DOHH2 (cell line): ENCODE results near the gene SC5D.
A peak's percentile ranks its signal among the peaks of the same experiment; 100 is the strongest.

Experiments used
- H3F3A ChIP-seq: fragments of 200-600 bp; sonication (generic), shearing (Covaris generic); 2 replicates; pipeline ENCODE4 v1.6.0; 2016; ENCODE audit warnings: antibody characterized with exemption, mild to moderate bottlenecking; ENCODE audit not compliant: control insufficient read depth, insufficient read depth
- H3K27ac ChIP-seq: fragments of 200-600 bp; sonication (generic); 2 replicates; pipeline ENCODE4 v1.5.1; 2014; ENCODE audit warnings: low read depth, mild to moderate bottlenecking, low read length, moderate library complexity
- H3K27me3 ChIP-seq: fragments of 200-600 bp; sonication (generic); 2 replicates; pipeline ENCODE4 v1.6.1; 2014; ENCODE audit warnings: mild to moderate bottlenecking, low read length, mixed read lengths; ENCODE audit not compliant: control insufficient read depth
- H3K36me3 ChIP-seq: fragments of 200-600 bp; sonication (generic); 2 replicates; pipeline ENCODE4 v1.6.1; 2014; ENCODE audit warnings: mild to moderate bottlenecking, low read length, moderate library complexity, mixed read lengths; ENCODE audit not compliant: control insufficient read depth
- H3K4me1 ChIP-seq: fragments of 200-600 bp; sonication (generic); 2 replicates; pipeline ENCODE4 v1.6.1; 2014; ENCODE audit warnings: mild to moderate bottlenecking, low read length, mixed read lengths; ENCODE audit not compliant: control insufficient read depth
- H3K4me2 ChIP-seq: fragments of 200-600 bp; sonication (generic); 2 replicates; pipeline ENCODE4 v1.6.0; 2014; ENCODE audit warnings: mild to moderate bottlenecking, low read length, moderate library complexity
- H3K4me3 ChIP-seq: fragments of 200-600 bp; sonication (generic); 2 replicates; pipeline ENCODE4 v1.5.1; 2014; ENCODE audit warnings: mild to moderate bottlenecking, low read length, mixed read lengths
- H3K79me2 ChIP-seq: fragments of 200-600 bp; sonication (generic); 2 replicates; pipeline ENCODE4 v1.6.1; 2014; ENCODE audit warnings: mild to moderate bottlenecking, low read length, mixed read lengths; ENCODE audit not compliant: control insufficient read depth
- H3K9me2 ChIP-seq: fragments of 200-600 bp; sonication (generic); replicated peaks from 2 replicates; pipeline ENCODE4 v1.6.1; 2014; ENCODE audit warnings: mild to moderate bottlenecking, low read length, mixed read lengths; ENCODE audit not compliant: control insufficient read depth
- H3K9me3 ChIP-seq: fragments of 200-600 bp; sonication (generic); 2 replicates; pipeline ENCODE4 v1.6.1; 2014; ENCODE audit warnings: antibody characterized with exemption, low read length, mixed read lengths; ENCODE audit not compliant: control insufficient read depth, insufficient read depth
- H4K20me1 ChIP-seq: fragments of 200-600 bp; sonication (generic); 2 replicates; pipeline ENCODE4 v1.6.0; 2014; ENCODE audit warnings: low read depth, mild to moderate bottlenecking, antibody characterized with exemption, low read length, moderate library complexity; ENCODE audit not compliant: control insufficient read depth, insufficient read depth
- CTCF ChIP-seq: fragments of 200-600 bp; sonication (generic); IDR thresholded peaks from one replicate; pipeline ENCODE4 v1.5.1; 2014; ENCODE audit warnings: antibody characterized with exemption, mild to moderate bottlenecking, low read depth, low read length; ENCODE audit not compliant: poor library complexity, severe bottlenecking
- EZH2phosphoT487 ChIP-seq: fragments of 200-600 bp; sonication (generic); IDR thresholded peaks from 2 replicates; pipeline ENCODE4 v1.6.1; 2017; ENCODE audit warnings: borderline replicate concordance, mild to moderate bottlenecking, antibody characterized with exemption, low read length, moderate library complexity, mixed read lengths

The SC5D gene

GRCh38 chr11:121348220-121348875 is 55.8 kb downstream of the SC5D start:
- TF ChIP-seq EZH2phosphoT487 (no peak), CTCF (no peak)
- Histone ChIP-seq H3F3A (no peaks in the 10 kb centered on the region), H3K27me3 (no peaks in the 10 kb centered on the region), H3K4me3 (no peak overlapping the region), H3K27ac (no peak overlapping the region), H3K79me2 (no peaks in the 10 kb centered on the region), H3K9me3 (no peaks in the 10 kb centered on the region), H3K4me1 (peaks cover 34% of the 10 kb centered on the region), H3K36me3 (no peaks in the 10 kb centered on the region), H3K9me2 (no peaks in the 10 kb centered on the region), H4K20me1 (no peaks in the 10 kb centered on the region), H3K4me2 (no peak overlapping the region)

GRCh38 chr11:121349790-121350189 is 57.2 kb downstream of the SC5D start:
- Histone ChIP-seq H3K79me2 (no peaks in the 10 kb centered on the region), H3K9me3 (no peaks in the 10 kb centered on the region), H3K27ac (no peak overlapping the region), H3K4me1 (peaks cover 37% of the 10 kb centered on the region), H3K4me3 (no peak overlapping the region; the same call in 1 of the 2 replicates), H3K9me2 (no peaks in the 10 kb centered on the region; the same call in 1 of the 2 replicates), H3K27me3 (no peaks in the 10 kb centered on the region), H4K20me1 (no peaks in the 10 kb centered on the region), H3K36me3 (no peaks in the 10 kb centered on the region), H3K4me2 (peak overlapping the region; percentile 36; the same call in 1 of the 2 replicates), H3F3A (no peaks in the 10 kb centered on the region)
- TF ChIP-seq CTCF = no peak
- TF ChIP-seq EZH2phosphoT487 = no peak

GRCh38 chr11:121350314-121351082 is 57.9 kb downstream of the SC5D start:
- Histone ChIP-seq H3K79me2 (no peaks in the 10 kb centered on the region), H3K36me3 (no peaks in the 10 kb centered on the region), H3F3A (no peaks in the 10 kb centered on the region), H3K4me1 (peaks cover 38% of the 10 kb centered on the region), H3K4me3 (no peak overlapping the region), H3K27me3 (no peaks in the 10 kb centered on the region), H3K27ac (no peak overlapping the region), H3K9me3 (no peaks in the 10 kb centered on the region), H3K4me2 (no peak overlapping the region), H3K9me2 (no peaks in the 10 kb centered on the region; the same call in 1 of the 2 replicates), H4K20me1 (no peaks in the 10 kb centered on the region)
- TF ChIP-seq EZH2phosphoT487 (no peak), CTCF (no peak)
